Keratinocyte (primary cell): ENCODE measurements around the gene TMEM231.

Experiments used
- EZH2 ChIP-seq: IDR thresholded peaks from one replicate; pipeline ENCODE4 v1.6.1; 2012; ENCODE audit warnings: inconsistent platforms, mild to moderate bottlenecking, low read length, moderate library complexity
- TF ChIP-seq, protein P1 (sequence below), 3 experiments: IDR thresholded peaks in 1 of 3; conservative IDR thresholded peaks in 1 of 3; optimal IDR thresholded peaks in 1 of 3; 2 replicates in 2 of 3; 3 replicates in 1 of 3; pipeline versions ENCODE3 to v1.5.1; 2011; ENCODE audit warnings: low read length in 3 of 3, mild to moderate bottlenecking in 3 of 3, moderate library complexity in 2 of 3, control low read depth in 1 of 3, inconsistent platforms in 1 of 3; ENCODE audit not compliant: insufficient read depth in 2 of 3; ENCODE audit errors: extremely low read depth in 1 of 3

DNA sequence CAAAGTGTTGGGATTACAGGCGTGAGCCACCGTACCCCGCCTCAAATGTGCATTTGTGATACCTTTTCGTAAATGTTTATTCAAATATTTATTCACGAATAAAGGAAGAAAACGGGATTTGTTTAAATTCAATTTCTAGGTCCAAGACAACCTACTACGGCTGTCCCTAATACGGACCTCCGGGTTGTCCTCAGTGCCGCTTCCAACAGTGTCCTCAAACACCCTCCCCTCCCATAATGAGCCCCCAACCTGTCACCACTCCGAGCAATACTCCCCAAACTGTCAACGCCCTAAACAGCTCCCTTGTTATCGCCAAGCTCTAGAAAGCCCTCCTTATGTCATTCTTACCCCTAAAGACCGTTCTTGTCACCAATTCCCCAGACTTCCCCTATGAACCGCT lies 9.6 kb upstream of the TMEM231 start:
- no peak for TF ChIP-seq EZH2
- TF ChIP-seq, protein P1, sequence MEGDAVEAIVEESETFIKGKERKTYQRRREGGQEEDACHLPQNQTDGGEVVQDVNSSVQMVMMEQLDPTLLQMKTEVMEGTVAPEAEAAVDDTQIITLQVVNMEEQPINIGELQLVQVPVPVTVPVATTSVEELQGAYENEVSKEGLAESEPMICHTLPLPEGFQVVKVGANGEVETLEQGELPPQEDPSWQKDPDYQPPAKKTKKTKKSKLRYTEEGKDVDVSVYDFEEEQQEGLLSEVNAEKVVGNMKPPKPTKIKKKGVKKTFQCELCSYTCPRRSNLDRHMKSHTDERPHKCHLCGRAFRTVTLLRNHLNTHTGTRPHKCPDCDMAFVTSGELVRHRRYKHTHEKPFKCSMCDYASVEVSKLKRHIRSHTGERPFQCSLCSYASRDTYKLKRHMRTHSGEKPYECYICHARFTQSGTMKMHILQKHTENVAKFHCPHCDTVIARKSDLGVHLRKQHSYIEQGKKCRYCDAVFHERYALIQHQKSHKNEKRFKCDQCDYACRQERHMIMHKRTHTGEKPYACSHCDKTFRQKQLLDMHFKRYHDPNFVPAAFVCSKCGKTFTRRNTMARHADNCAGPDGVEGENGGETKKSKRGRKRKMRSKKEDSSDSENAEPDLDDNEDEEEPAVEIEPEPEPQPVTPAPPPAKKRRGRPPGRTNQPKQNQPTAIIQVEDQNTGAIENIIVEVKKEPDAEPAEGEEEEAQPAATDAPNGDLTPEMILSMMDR (optimal IDR thresholded peaks at IDR 0.05 in 1 of 3, IDR thresholded peaks at IDR 0.05 in 1 of 3, conservative IDR thresholded peaks at IDR 0.05 in 1 of 3; ENCODE audit: extremely low read depth in 1 of 3, insufficient read depth in 2 of 3, low read length in 3 of 3), result no peak
